ENCODE measurements around the gene SPTLC2.

Gene SPTLC2

GRCh38 chr14:77457522-77458248, 158.8 kb downstream of the SPTLC2 start, which contains the start of the genes AHSA1 and VIPAS39:
Gene AHSA1 (plus strand): TSS chr14:77458093. CDS start chr14:77458190, 97 bp downstream.
Gene VIPAS39 (minus strand): TSS chr14:77457601. CDS start chr14:77454102, 3,499 bp downstream.
- DNase-seq, result peak; percentile 96

- DNase-seq, result no peak
These were observed 159.3 kb downstream of the SPTLC2 start for GRCh38 chr14:77457115-77457521.
